HG03354 (cell line): Measurements from ENCODE around the gene CST4.
A peak's percentile ranks its signal among the peaks of the same experiment; 100 is the strongest.
"Not testable (repeated sequence)": the region's sequence is repeated elsewhere in the genome, so short reads cannot be mapped to it uniquely, and the experiment has no call there.

Source experiments
- ATAC-seq: cut with Tn5 transposase; IDR thresholded peaks from one replicate; pipeline ENCODE4 v1.9.1; 2021; ENCODE audit warnings: mild to moderate bottlenecking; ENCODE audit not compliant: unreplicated experiment, poor library complexity, severe bottlenecking

Gene CST4

GRCh38 chr20:23647346-23647745 is 41.5 kb downstream of the CST4 start:
- no peak for ATAC-seq

GRCh38 chr20:23646106-23646873 is 42.5 kb downstream of the CST4 start:
- ATAC-seq: no peak

- ATAC-seq: no peak
Observed at GRCh38 chr20:23645575-23645974, 43.3 kb downstream of the CST4 start.

GRCh38 chr20:23644164-23644563 is 44.7 kb downstream of the CST4 start:
- ATAC-seq: no peak

- no peak for ATAC-seq
Observed at GRCh38 chr20:23643659-23644058, 45.2 kb downstream of the CST4 start.

GRCh38 chr20:23641936-23642751 is 46.7 kb downstream of the CST4 start:
- ATAC-seq: no peak

GRCh38 chr20:23640671-23641667 is 47.9 kb downstream of the CST4 start:
- ATAC-seq: no peak

- no peak for ATAC-seq
Observed at GRCh38 chr20:23640018-23640601, 48.7 kb downstream of the CST4 start.

GRCh38 chr20:23639490-23639958 is 49.3 kb downstream of the CST4 start:
- ATAC-seq: no peak

GRCh38 chr20:23638309-23638708 is 50.5 kb downstream of the CST4 start:
- no peak for ATAC-seq

- peak; percentile 41 for ATAC-seq
Observed at GRCh38 chr20:23637282-23638221, 51.3 kb downstream of the CST4 start, which contains the start of gene CST3. CST3 (minus strand) TSS chr20:23637955; CDS start chr20:23637862, 93 bp downstream.

GRCh38 chr20:23636908-23637281 is 51.9 kb downstream of the CST4 start:
- no peak for ATAC-seq

GRCh38 chr20:23636182-23636907 is 52.5 kb downstream of the CST4 start:
- ATAC-seq: no peak

- ATAC-seq: not testable (repeated sequence)
Observed at GRCh38 chr20:23635768-23636090, 53.1 kb downstream of the CST4 start.
